PC-3 (cell line): Measurements from ENCODE around the gene PCDH10. TPM values are rescaled to one million over a fixed set of nuclear protein-coding genes. Genes with fewer than 3 reads are reported as not detected.

ENCODE experiments used
- ATAC-seq: fragments of 200-7000 bp; cut with Tn5 transposase; 2 replicates; pipeline ENCODE4 v1.9.1; 2020; ENCODE audit warnings: mild to moderate bottlenecking, moderate library complexity
- BruUV-seq: library from RNA; stranded (reverse); fragments of 400-500 nt; replicated peaks from 2 replicates; lab custom pipeline; 2021; lab: Mats Ljungman, UMichigan
- CTCF ChIA-PET: fragments of 300-600 bp; sonication (Branson Sonifier 250); formaldehyde crosslinking; loops from one replicate; lab custom pipeline; 2022; ENCODE audit warnings: antibody characterized with exemption; lab: Charles Lee
- POLR2A ChIA-PET: fragments of 300-600 bp; sonication (Branson Sonifier 250); formaldehyde crosslinking; loops from one replicate; lab custom pipeline; 2022; ENCODE audit warnings: antibody characterized with exemption; ENCODE audit not compliant: unreplicated experiment; lab: Charles Lee
- DNase-seq: peaks from one replicate; pipeline ENCODE4 v3.0.0-alpha.2; 2015
- H2AFZ ChIP-seq: fragments of 300-600 bp; sonication (generic); 2 replicates; pipeline ENCODE4 v1.6.0; 2016; ENCODE audit warnings: antibody characterized with exemption, low read length
- H3F3A ChIP-seq: fragments of 300-600 bp; sonication (generic); one replicate; pipeline ENCODE4 v1.6.0; 2017; ENCODE audit warnings: antibody characterized with exemption, low read length, control low read depth, mild to moderate bottlenecking; ENCODE audit not compliant: unreplicated experiment
- H3K27ac ChIP-seq: fragments of 300-600 bp; sonication (generic); 2 replicates; pipeline ENCODE4 v1.5.1; 2016; ENCODE audit warnings: mild to moderate bottlenecking, low read length
- H3K27me3 ChIP-seq: fragments of 300-600 bp; sonication (generic); 2 replicates; pipeline ENCODE4 v1.6.1; 2016; ENCODE audit warnings: low read length, mixed read lengths
- H3K36me3 ChIP-seq: fragments of 300-600 bp; sonication (generic); 2 replicates; pipeline ENCODE4 v1.6.1; 2016; ENCODE audit warnings: low read depth, mixed run types, low read length, mixed read lengths
- H3K4me1 ChIP-seq: fragments of 300-600 bp; sonication (generic); 2 replicates; pipeline ENCODE4 v1.5.1; 2016; ENCODE audit warnings: low read length; ENCODE audit not compliant: insufficient read depth
- H3K4me2 ChIP-seq: fragments of 300-600 bp; sonication (generic); 2 replicates; pipeline ENCODE4 v1.6.0; 2016; ENCODE audit warnings: low read length
- H3K4me3 ChIP-seq: fragments of 300-600 bp; sonication (generic); 2 replicates; pipeline ENCODE4 v1.5.1; 2016; ENCODE audit warnings: mild to moderate bottlenecking, low read length, mixed read lengths
- H3K79me2 ChIP-seq: fragments of 300-600 bp; sonication (generic); 2 replicates; pipeline ENCODE4 v1.6.1; 2017; ENCODE audit warnings: low read length, mixed read lengths
- H3K9ac ChIP-seq: fragments of 300-600 bp; sonication (generic); 2 replicates; pipeline ENCODE4 v1.6.0; 2016; ENCODE audit warnings: mild to moderate bottlenecking, low read length
- H3K9me2 ChIP-seq: fragments of 300-600 bp; sonication (generic); replicated peaks from 2 replicates; pipeline ENCODE4 v1.6.1; 2016; ENCODE audit warnings: mixed run types, low read length, mixed read lengths
- H3K9me3 ChIP-seq: fragments of 300-600 bp; sonication (generic); 2 replicates; pipeline ENCODE4 v1.6.1; 2016; ENCODE audit warnings: low read length, mixed read lengths
- H4K20me1 ChIP-seq: fragments of 300-600 bp; sonication (generic); 2 replicates; pipeline ENCODE4 v1.6.1; 2016; ENCODE audit warnings: low read length, mixed read lengths
- EZH2 ChIP-seq: fragments of 300-600 bp; sonication (generic); IDR thresholded peaks from one replicate; pipeline ENCODE4 v1.6.1; 2017; ENCODE audit warnings: antibody characterized with exemption, mild to moderate bottlenecking, low read length; ENCODE audit not compliant: unreplicated experiment
- EZH2phosphoT487 ChIP-seq: fragments of 300-600 bp; sonication (generic); IDR thresholded peaks from 2 replicates; pipeline ENCODE4 v1.6.1; 2018; ENCODE audit warnings: mild to moderate bottlenecking, antibody characterized with exemption, low read length, borderline replicate concordance
- intact Hi-C: fragments of 100-400 bp; cut with micrococcal nuclease; formaldehyde crosslinking; loops from 2 replicates; pipeline ENCODE4 v1.9.0; 2023
- total RNA-seq: library from RNA; depleted of rRNA; stranded (reverse); fragments of >200 nt; gene quantifications from 2 replicates; pipeline ENCODE4 v1.2.3, GENCODE V29; 2014
- TF ChIP-seq, protein P1 (sequence below): fragments of 300-600 bp; sonication (generic); conservative IDR thresholded peaks from 2 replicates; pipeline ENCODE4 v1.5.1; 2017; ENCODE audit warnings: antibody characterized with exemption, low read depth, mild to moderate bottlenecking, low read length

The PCDH10 gene
- total RNA-seq, 1 experiment from 2014 or later = 0.11 TPM

DNA sequence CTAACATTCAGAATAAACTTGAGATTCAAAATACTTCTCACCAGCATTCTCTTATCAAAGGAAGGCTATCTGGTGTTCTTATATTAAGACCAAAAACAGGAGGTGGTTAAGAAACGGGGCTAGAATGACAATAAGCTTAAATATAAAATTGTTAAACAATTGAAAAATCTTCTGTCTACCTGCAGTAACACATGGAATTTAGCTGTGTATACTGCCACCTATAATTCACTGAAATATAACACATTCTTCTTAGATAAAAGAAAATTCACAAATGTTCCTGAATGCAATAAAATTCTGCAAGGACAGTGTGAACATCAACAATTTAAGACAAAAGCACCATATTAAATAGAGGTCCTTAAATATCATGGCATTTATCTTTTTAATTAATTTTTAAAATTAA, 11.5 kb upstream of the PCDH10 start:
- intact Hi-C loops = no loop called here
- Histone ChIP-seq H2AFZ (no peak overlapping the region), H3K36me3 (no peaks in the 10 kb centered on the region), H3K9me2 (no peaks in the 10 kb centered on the region), H3K9me3 (no peaks in the 10 kb centered on the region), H3K4me2 (no peak overlapping the region), H3K9ac (no peak overlapping the region), H3F3A (no peaks in the 10 kb centered on the region), H3K27me3 (0 out of 2 replicates have a peak, but pooled peaks cover 2% of the 10 kb centered on the region), H3K4me1 (no peaks in the 10 kb centered on the region), H3K4me3 (no peak overlapping the region), H3K79me2 (no peaks in the 10 kb centered on the region), H3K27ac (no peak overlapping the region), H4K20me1 (no peaks in the 10 kb centered on the region)
- DNase-seq (no peak), ATAC-seq (no peak)
- ChIA-PET CTCF (no interaction called here), POLR2A (no interaction called here)
- TF ChIP-seq, protein P1, sequence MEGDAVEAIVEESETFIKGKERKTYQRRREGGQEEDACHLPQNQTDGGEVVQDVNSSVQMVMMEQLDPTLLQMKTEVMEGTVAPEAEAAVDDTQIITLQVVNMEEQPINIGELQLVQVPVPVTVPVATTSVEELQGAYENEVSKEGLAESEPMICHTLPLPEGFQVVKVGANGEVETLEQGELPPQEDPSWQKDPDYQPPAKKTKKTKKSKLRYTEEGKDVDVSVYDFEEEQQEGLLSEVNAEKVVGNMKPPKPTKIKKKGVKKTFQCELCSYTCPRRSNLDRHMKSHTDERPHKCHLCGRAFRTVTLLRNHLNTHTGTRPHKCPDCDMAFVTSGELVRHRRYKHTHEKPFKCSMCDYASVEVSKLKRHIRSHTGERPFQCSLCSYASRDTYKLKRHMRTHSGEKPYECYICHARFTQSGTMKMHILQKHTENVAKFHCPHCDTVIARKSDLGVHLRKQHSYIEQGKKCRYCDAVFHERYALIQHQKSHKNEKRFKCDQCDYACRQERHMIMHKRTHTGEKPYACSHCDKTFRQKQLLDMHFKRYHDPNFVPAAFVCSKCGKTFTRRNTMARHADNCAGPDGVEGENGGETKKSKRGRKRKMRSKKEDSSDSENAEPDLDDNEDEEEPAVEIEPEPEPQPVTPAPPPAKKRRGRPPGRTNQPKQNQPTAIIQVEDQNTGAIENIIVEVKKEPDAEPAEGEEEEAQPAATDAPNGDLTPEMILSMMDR = peak; percentile 39; the same call in 1 of the 2 replicates
- TF ChIP-seq EZH2phosphoT487 (no peak), EZH2 (no peak)
- BruUV-seq = no TSS peak

- Histone ChIP-seq H3K79me2 (no peaks in the 10 kb centered on the region), H3K36me3 (no peaks in the 10 kb centered on the region), H3F3A (no peaks in the 10 kb centered on the region), H3K9ac (no peak overlapping the region), H3K9me3 (no peaks in the 10 kb centered on the region), H3K4me3 (no peak overlapping the region), H2AFZ (no peak overlapping the region), H3K9me2 (no peaks in the 10 kb centered on the region), H3K27me3 (0 out of 2 replicates have a peak, but pooled peaks cover 3% of the 10 kb centered on the region), H3K4me1 (no peaks in the 10 kb centered on the region), H3K27ac (no peak overlapping the region), H3K4me2 (no peak overlapping the region), H4K20me1 (no peaks in the 10 kb centered on the region)
- intact Hi-C loops = loop anchor here (10.0 kb wide), 2 partner anchors 171 to 1321 kb away; no protein-coding TSS in a partner anchor
- BruUV-seq = no TSS peak
- ATAC-seq (no peak), DNase-seq (no peak)
- CTCF ChIA-PET = no interaction called here
- POLR2A ChIA-PET = no interaction called here
- TF ChIP-seq, protein P1 = no peak
- TF ChIP-seq EZH2phosphoT487 = no peak
- no peak for TF ChIP-seq EZH2
These were observed 5.2 kb upstream of the PCDH10 start for GRCh38 chr4:133143775-133144430.

DNA sequence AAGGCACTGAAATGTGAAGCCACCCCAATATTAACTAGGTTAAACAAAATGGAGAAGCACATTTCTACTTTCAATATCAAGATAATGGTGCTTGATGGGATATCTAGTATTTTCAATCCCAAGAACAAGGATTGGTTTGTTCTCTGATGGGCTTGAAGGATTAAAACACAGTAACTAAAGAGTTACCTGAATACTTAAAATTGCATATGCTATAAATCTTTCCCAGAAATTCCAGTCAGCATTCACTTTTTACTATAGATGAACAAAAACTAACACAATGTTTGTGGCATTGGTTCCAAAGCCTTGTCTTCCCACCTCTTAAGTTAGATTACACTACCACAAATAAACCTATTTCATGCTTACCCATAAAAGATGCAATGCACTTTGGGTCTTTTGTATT, 3.9 kb upstream of the PCDH10 start:
- 0 out of 2 replicates have a peak, but pooled peaks cover 3% of the 10 kb centered on the region for H3K27me3 ChIP-seq
- H3K9me2 ChIP-seq = no peaks in the 10 kb centered on the region
- intact Hi-C loops = loop anchor here (5.0 to 10.0 kb wide), 4 partner anchors 170 to 1632 kb away; partner anchors contain the start of gene PABPC4L
- no peaks in the 10 kb centered on the region for H3F3A ChIP-seq
- no peaks in the 10 kb centered on the region for H4K20me1 ChIP-seq
- no peak for ATAC-seq
- no peak overlapping the region for H3K4me3 ChIP-seq
- H3K36me3 ChIP-seq = no peaks in the 10 kb centered on the region
- ChIA-PET POLR2A (no interaction called here), CTCF (no interaction called here)
- H3K9ac ChIP-seq = no peak overlapping the region
- no peak overlapping the region for H2AFZ ChIP-seq
- no peak overlapping the region for H3K4me2 ChIP-seq
- DNase-seq = no peak
- no peak overlapping the region for H3K27ac ChIP-seq
- BruUV-seq = no TSS peak
- no peaks in the 10 kb centered on the region for H3K79me2 ChIP-seq
- TF ChIP-seq, protein P1 = no peak
- TF ChIP-seq EZH2 (no peak), EZH2phosphoT487 (no peak)
- H3K4me1 ChIP-seq = no peaks in the 10 kb centered on the region
- H3K9me3 ChIP-seq = no peaks in the 10 kb centered on the region
